Mononuclear cell (primary cell): ENCODE measurements around the gene HECTD2. TPM values are rescaled to one million over a fixed set of nuclear protein-coding genes. Genes with fewer than 3 reads are reported as not detected.
"Not testable (repeated sequence)": the region's sequence is repeated elsewhere in the genome, so short reads cannot be mapped to it uniquely, and the experiment has no call there.

Source experiments
- H3K27me3 ChIP-seq: 2 replicates; pipeline ENCODE4 v1.6.0; 2011; ENCODE audit warnings: low read length, control low read depth; ENCODE audit not compliant: insufficient read depth
- H3K4me1 ChIP-seq: 2 replicates; pipeline ENCODE4 v1.5.1; 2011; ENCODE audit warnings: mild to moderate bottlenecking, low read length, control low read depth; ENCODE audit not compliant: insufficient read depth
- H3K4me3 ChIP-seq: 2 replicates; pipeline ENCODE4 v1.5.1; 2011; ENCODE audit warnings: mild to moderate bottlenecking, low read length, moderate library complexity
- H3K9me3 ChIP-seq: 2 replicates; pipeline ENCODE4 v1.5.1; 2011; ENCODE audit warnings: low read depth, mild to moderate bottlenecking, control low read depth, low read length
- total RNA-seq: library from RNA; depleted of rRNA; stranded (reverse); fragments of >200 nt; gene quantifications from one replicate; pipeline ENCODE4 v1.2.3, GENCODE V29; 2012

The HECTD2 gene
- total RNA-seq, 1 donor, result 1.5 TPM

GRCh38 chr10:91528768-91529167 lies 118.6 kb downstream of the HECTD2 start:
- Histone ChIP-seq H3K9me3 (no peaks in the 10 kb centered on the region), H3K4me1 (no peaks in the 10 kb centered on the region), H3K27me3 (no peaks in the 10 kb centered on the region), H3K4me3 (no peak overlapping the region)

GRCh38 chr10:91534789-91535188 lies 124.6 kb downstream of the HECTD2 start:
- H3K9me3 ChIP-seq, H3K27me3 ChIP-seq, H3K4me1 ChIP-seq, H3K4me3 ChIP-seq: not testable (repeated sequence)

GRCh38 chr10:91536111-91536510 lies 126.0 kb downstream of the HECTD2 start:
- H3K4me3 ChIP-seq, result no peak overlapping the region
- H3K4me1 ChIP-seq, result no peaks in the 10 kb centered on the region
- H3K9me3 ChIP-seq, result no peaks in the 10 kb centered on the region
- no peaks in the 10 kb centered on the region for H3K27me3 ChIP-seq

- Histone ChIP-seq H3K9me3 (no peaks in the 10 kb centered on the region), H3K4me3 (no peak overlapping the region), H3K4me1 (no peaks in the 10 kb centered on the region), H3K27me3 (no peaks in the 10 kb centered on the region)
Measured at GRCh38 chr10:91536733-91537132, 126.6 kb downstream of the HECTD2 start.

GRCh38 chr10:91537614-91538383 lies 127.7 kb downstream of the HECTD2 start:
- Histone ChIP-seq H3K4me1 (no peaks in the 10 kb centered on the region), H3K9me3 (no peaks in the 10 kb centered on the region), H3K4me3 (no peak overlapping the region), H3K27me3 (no peaks in the 10 kb centered on the region)

- Histone ChIP-seq H3K27me3 (no peaks in the 10 kb centered on the region), H3K9me3 (no peaks in the 10 kb centered on the region), H3K4me1 (no peaks in the 10 kb centered on the region), H3K4me3 (no peak overlapping the region)
Measured at GRCh38 chr10:91539930-91540329, 129.8 kb downstream of the HECTD2 start.

- Histone ChIP-seq H3K4me1 (no peaks in the 10 kb centered on the region), H3K4me3 (no peak overlapping the region), H3K9me3 (no peaks in the 10 kb centered on the region), H3K27me3 (no peaks in the 10 kb centered on the region)
Measured at GRCh38 chr10:91540733-91541132, 130.6 kb downstream of the HECTD2 start.

- H3K27me3 ChIP-seq, result no peaks in the 10 kb centered on the region
- no peaks in the 10 kb centered on the region for H3K4me1 ChIP-seq
- H3K9me3 ChIP-seq, result no peaks in the 10 kb centered on the region
- no peak overlapping the region for H3K4me3 ChIP-seq
Measured at GRCh38 chr10:91541481-91541880, 131.3 kb downstream of the HECTD2 start.

GRCh38 chr10:91545384-91545783 lies 135.2 kb downstream of the HECTD2 start:
- Histone ChIP-seq H3K9me3 (no peaks in the 10 kb centered on the region), H3K27me3 (no peaks in the 10 kb centered on the region), H3K4me3 (no peak overlapping the region)

GRCh38 chr10:91545838-91546237 lies 135.7 kb downstream of the HECTD2 start:
- H3K4me1 ChIP-seq, result no peaks in the 10 kb centered on the region
- H3K27me3 ChIP-seq, result no peaks in the 10 kb centered on the region
- H3K9me3 ChIP-seq, result no peaks in the 10 kb centered on the region
- no peak overlapping the region for H3K4me3 ChIP-seq

More at GRCh38 chr10:91545384-91545783, 135.2 kb downstream of the HECTD2 start:
- H3K4me1 ChIP-seq, result no peaks in the 10 kb centered on the region

- no peaks in the 10 kb centered on the region for H3K27me3 ChIP-seq
- H3K4me1 ChIP-seq, result no peaks in the 10 kb centered on the region
- no peak overlapping the region for H3K4me3 ChIP-seq
- H3K9me3 ChIP-seq, result no peaks in the 10 kb centered on the region
Measured at GRCh38 chr10:91549262-91549661, 139.1 kb downstream of the HECTD2 start.

GRCh38 chr10:91550021-91550420 lies 139.9 kb downstream of the HECTD2 start:
- H3K4me1 ChIP-seq, result no peaks in the 10 kb centered on the region
- no peaks in the 10 kb centered on the region for H3K9me3 ChIP-seq
- H3K4me3 ChIP-seq, result no peak overlapping the region
- H3K27me3 ChIP-seq, result no peaks in the 10 kb centered on the region

GRCh38 chr10:91551856-91552255 lies 141.7 kb downstream of the HECTD2 start:
- no peaks in the 10 kb centered on the region for H3K9me3 ChIP-seq
- H3K27me3 ChIP-seq, result no peaks in the 10 kb centered on the region
- no peak overlapping the region for H3K4me3 ChIP-seq
- H3K4me1 ChIP-seq, result no peaks in the 10 kb centered on the region

- Histone ChIP-seq H3K4me1 (no peaks in the 10 kb centered on the region), H3K9me3 (no peaks in the 10 kb centered on the region), H3K27me3 (no peaks in the 10 kb centered on the region), H3K4me3 (no peak overlapping the region)
Measured at GRCh38 chr10:91552274-91553095, 142.3 kb downstream of the HECTD2 start.

- H3K4me3 ChIP-seq, result no peak overlapping the region
- H3K4me1 ChIP-seq, result no peaks in the 10 kb centered on the region
- H3K9me3 ChIP-seq, result no peaks in the 10 kb centered on the region
- no peaks in the 10 kb centered on the region for H3K27me3 ChIP-seq
Measured at GRCh38 chr10:91555455-91555854, 145.3 kb downstream of the HECTD2 start.
